Activated T-cell treated with anti-CD3 and anti-CD28 coated beads for 24 hours (primary cell): Measurements from ENCODE around the gene IL23R.
"Not testable (repeated sequence)": the region's sequence is repeated elsewhere in the genome, so short reads cannot be mapped to it uniquely, and the experiment has no call there.

Experiments
- DNase-seq: peaks from one replicate; pipeline ENCODE4 v3.0.0-alpha.2; 2020; ENCODE audit warnings: low read depth

Gene IL23R, protein sequence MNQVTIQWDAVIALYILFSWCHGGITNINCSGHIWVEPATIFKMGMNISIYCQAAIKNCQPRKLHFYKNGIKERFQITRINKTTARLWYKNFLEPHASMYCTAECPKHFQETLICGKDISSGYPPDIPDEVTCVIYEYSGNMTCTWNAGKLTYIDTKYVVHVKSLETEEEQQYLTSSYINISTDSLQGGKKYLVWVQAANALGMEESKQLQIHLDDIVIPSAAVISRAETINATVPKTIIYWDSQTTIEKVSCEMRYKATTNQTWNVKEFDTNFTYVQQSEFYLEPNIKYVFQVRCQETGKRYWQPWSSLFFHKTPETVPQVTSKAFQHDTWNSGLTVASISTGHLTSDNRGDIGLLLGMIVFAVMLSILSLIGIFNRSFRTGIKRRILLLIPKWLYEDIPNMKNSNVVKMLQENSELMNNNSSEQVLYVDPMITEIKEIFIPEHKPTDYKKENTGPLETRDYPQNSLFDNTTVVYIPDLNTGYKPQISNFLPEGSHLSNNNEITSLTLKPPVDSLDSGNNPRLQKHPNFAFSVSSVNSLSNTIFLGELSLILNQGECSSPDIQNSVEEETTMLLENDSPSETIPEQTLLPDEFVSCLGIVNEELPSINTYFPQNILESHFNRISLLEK

DNA sequence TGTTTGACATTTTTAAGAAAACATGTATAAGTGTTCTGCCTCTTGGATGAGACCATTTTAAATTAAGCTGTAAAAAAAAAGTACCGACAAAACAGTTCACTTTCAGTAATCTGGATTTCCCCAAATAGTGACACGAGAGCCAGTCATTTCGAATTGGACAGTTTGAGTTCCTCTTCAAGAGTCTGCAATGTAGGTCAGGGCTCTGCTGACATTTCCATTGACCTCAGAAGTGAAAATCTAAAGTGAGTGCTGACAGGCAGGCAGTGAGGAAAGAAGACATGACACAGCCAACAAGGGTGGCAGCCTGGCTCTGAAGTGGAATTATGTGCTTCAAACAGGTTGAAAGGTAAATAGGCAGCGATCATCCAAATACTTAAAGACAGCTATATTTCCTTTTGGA lies at the start of gene IL23R:
TSS of gene IL23R (plus strand) at position 259 of the 400 bp plus-strand sequence. CDS start 1,667 bp downstream, outside the sequence.
- peak; percentile 44 for DNase-seq

DNA sequence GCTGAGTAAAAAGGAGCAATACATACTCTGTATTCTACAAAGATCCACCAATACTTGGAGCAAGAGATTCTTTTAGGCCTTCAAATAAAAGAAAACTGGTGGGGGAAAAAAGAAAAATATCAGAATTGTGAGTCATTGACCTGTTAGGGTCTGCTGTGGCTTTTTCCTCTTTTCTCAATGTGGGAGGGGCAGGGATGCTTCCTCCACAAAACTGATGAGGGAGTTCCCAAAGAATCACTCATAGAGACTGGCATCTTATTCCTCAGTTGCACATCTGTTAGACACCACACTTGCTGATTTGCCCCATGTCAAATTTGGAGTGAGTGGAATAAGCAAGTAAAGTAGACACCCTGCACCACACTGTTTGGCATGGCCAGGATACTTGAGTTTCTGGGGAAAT lies 48.1 kb upstream of the IL23R start:
- DNase-seq, result no peak

DNA sequence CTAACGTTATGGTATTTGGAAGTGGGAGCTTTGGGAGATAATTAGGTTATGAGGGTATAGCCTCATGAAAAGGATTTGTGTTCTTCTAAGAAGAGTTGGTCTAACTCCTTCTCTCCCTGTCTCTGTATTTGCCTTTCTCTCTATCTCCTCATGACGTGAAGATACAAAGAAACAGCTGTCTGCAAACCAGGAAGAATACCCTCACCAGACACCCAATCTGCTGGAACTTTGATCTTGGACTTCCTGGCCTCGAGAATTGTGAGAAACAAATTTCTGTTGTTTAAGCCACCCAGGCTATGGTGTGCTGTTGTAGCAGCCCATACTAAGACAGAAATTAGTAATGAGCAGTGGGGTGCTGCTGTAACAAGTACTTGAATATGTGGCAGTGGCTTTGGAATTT lies 47.6 kb upstream of the IL23R start:
- DNase-seq, result no peak

DNA sequence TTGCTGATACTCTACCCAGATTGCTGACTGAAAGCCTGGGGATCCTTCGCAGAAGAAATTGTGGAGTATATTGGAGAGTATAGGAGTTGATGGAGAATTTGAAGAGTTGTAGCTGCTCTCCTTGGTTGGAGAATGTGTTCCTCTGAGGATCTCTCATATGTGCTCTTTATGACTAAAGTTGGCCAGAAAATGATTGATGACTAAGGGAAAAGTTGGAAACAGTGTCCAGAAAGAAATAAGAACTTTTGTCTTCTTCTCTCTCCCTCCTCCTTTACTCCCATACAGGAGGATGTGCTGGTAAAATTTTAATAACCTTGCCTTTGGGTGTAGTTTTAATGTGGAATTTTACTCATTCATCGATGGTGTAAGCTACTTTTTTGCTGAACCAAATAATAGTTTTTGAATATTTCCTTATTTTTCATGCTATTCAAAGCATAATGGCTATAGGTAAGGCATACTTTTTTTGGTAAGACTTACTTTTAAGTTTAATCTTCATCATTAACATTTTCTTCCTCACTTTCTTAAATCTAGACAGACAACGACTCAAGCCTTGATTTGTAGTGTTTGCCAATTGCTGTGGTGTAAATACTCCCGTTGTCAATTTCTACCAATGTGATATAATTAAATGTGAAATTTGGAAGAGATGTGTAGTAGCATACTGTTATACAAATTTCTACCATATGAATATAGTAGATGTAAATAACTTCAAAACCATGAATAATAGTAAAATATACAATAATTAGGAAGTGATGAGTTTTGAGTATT lies 45.2 kb upstream of the IL23R start:
- no peak for DNase-seq

DNA sequence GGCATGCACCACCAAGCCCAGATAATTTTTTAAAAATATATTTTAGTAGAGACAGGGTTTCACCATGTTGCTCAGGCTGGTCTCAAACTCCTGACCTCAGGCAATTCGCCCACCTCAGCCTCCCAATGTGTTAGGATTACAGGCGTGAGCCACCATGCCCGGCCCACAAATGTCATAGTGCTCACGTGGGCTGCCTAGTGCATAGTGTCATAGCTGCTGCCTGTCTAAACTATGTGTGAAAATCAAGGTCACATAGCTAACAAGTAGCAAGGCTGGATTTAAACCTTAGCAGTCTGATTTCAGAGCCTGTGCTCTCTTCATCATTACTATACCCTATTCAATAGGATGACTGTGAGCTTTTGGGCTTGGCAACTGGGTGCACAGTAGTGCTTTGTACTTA lies 41.8 kb upstream of the IL23R start:
- no peak for DNase-seq

DNA sequence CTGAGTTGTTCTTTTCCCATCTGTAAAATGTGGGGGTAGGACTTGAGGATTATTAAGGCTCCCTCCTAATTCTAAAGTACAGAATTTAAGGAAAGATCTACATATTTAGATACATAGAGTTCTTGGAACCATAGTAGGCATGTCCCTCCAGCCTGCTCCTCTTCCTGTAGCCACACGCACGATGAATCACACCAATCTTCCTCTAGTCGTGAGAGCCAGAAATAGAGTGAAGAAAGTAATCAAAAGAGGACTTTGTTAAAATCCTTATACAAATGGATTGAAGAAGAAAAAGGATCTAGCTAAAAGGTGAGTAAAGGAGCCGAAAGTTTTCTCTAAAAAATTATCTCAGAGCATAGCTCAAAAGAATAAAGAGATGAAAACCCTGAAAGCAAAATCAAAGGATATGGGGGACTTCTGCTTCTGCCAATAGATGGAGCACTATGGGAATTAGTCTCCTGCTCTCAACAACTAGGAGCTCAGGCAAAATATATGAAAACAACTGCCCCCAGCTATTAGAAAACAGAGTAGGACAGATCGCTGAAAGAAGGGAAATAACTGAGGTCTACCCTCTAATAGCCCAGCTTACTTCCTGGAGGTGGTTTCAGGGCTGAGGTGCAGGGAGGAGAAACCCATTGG lies 40.0 kb upstream of the IL23R start:
- DNase-seq, result no peak

DNA sequence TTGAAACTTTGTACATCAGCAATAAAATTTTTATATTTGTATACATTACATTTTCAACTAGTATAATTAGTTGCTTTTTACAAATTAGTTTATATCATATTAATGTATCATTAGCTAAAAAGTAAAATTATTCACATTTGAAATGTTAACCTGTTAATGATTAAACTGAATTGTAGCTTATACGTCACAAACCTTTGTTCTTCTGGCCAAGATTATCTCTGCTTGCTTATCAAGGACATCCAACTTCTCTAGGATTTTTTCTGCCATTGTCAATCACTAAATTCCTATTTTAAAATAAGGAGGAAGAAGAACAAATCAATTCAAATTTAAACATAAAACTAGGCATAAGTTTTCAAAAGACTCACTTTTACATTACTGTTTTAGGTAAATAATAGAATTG lies 39.3 kb upstream of the IL23R start:
- no peak for DNase-seq

DNA sequence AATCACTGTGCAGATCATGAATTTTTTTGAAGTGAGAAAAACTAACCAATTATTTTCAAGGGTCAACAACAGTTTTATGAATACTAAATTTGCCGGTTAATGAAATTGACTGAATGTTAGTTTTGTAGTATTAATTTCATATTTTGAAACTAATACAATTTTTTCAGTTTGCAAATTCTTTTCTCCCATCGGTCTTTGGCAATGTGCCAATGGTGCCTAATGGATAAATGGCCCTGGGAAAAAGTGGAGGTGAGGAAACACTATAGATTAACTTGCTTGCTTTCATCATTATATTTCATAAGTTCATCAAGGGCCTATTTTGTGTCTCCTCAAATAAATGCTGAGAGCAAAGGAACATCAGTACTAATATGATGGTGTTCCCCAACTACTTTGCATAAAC lies 35.6 kb upstream of the IL23R start:
- no peak for DNase-seq

DNA sequence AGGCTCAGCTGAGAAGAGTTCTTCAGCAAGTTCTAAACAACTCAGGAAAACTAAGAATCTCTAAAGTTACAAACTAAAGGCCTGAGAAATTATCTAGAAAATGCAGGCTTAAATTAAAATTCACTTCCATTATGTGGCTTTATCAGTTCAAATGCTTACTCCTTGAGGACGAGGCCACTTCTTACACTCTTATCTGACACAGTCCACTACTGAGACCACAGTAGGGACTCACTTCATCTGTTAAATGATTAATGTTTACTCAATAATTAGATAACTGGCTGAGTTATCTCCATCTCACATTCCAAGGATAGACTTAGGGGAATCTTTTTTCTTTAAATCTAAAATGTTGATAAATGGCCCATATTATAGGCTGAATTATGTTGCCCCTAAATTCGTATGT lies 33.1 kb upstream of the IL23R start:
- no peak for DNase-seq

DNA sequence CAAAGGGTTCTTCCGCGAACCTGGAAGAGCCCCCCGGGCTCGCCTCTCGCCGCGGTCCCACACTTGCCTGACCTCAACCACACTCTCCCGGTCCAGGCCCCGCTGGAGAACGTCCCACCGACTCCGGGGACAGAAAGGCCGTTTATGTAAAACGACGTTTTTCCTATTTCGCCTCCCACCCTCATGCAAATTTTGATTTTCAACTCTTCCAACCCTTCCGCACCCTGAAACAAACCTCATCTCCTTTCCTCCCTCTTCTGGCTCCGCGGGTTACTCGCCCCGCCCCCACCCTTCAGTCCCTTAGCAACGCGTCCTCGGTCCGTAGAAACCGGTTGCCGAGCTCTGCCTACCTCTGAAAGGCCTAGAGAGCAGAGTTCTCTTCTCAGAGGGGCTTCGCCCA lies 31.6 kb upstream of the IL23R start, which contains the start of gene C1orf141:
TSS of gene C1orf141 (minus strand) at position 276 of the 400 bp plus-strand sequence. CDS start 7,730 bp downstream, outside the sequence.
- no peak for DNase-seq

DNA sequence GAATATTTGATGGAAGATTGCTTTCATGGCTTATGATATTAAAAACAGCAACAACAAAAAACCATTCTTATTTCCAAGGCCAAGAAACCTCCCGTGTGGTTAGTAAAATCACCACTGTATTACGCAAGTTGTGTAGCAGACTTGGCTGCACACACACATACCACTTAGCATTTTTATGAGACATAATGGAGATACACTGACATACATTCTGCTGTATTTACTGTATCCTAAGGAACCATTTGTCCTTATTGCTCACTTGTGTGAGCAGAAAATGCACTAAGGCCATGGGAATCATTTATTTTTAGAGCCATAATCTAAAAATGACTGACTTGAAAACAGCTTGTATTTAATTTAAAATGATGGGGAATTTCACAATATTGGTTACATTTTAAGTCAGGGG lies 30.9 kb upstream of the IL23R start:
- DNase-seq, result no peak

DNA sequence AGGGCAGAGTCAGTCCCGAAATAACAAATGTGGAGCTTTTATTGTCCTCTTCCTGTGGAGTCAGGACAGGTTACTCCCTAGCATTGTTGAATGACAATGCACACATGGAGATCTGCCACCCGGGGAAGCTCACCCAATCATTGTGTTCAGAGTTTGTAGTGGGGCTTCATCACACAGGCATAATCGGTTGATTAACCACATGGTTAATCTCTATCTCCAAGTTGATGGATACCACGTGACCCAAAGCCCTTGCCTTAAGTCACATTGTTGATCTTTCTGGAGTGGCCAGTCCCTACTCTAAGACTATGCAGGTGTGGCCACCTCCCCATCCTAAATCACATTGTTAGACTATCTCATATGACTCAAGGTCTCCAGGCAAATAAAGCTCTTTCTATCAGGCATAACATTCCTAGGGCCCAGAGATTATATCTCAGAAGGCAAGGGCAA lies 28.9 kb upstream of the IL23R start:
- no peak for DNase-seq

DNA sequence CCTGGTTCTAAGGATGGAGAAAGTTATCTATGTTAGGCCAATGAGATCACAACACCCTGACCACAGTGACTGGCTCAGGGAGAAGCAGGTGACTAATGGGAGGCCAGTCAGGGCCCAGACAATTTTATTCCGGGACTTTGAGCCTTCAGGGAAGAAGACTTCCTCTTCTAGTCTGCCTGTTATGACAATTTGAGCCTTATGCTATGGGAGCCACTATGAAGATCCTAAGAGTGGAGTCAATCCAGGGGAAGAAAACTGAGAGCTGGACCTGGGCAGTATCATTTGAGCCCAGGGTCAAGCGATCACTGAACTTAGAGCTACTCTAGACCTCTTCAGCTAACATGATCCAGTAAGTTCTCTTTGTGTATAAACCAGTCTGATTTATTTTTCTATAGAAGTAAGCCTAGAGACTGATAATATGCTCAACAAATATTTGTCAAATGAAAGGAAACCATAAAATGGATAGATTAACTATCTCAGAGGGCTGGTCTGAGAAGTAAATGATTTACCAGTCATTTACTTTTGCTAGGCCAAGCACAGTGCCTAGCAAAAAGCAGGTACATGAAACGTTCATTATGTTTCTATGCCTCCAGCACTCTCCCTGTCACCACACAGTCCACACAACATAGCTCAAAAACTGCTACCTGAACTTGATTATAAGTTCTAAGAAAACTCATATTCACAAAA lies 27.3 kb upstream of the IL23R start:
- DNase-seq, result no peak

DNA sequence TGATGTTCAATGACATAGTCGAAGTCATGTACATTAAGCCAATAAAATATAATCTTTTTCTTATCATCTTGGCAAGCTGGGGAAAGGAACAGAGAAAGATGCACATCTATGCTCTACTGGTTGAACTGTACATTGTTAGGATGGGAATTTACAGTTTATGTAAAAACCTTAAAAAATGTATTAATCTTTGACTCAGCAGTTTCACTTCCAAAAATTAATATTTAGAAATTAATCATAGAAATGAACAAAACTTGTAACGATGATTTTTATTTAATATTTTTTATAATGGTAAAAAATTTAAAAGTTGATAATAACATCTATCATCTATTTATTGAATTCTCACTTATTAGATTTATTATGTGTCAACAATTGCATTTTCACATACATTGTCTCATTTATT lies 25.8 kb upstream of the IL23R start:
- DNase-seq, result no peak

DNA sequence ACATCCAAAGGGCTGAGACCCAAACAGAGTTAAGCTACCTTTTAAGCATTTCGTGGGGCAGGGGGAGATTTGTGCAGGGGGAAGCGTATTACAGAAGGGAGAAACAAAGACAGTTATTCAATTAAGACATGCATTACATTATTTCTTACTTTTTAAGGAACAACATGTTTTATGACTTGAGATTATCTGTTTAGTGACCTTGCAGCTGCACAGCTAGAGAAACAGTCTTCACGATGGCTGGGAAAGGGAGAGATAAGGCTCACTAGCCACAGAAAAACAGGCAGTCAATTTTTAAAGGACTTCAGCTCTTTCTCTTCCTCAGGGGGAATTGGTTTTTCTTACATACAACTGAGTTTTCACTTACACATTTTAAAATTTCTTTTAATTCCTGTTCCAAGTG lies 24.4 kb upstream of the IL23R start:
- not testable (repeated sequence) for DNase-seq

DNA sequence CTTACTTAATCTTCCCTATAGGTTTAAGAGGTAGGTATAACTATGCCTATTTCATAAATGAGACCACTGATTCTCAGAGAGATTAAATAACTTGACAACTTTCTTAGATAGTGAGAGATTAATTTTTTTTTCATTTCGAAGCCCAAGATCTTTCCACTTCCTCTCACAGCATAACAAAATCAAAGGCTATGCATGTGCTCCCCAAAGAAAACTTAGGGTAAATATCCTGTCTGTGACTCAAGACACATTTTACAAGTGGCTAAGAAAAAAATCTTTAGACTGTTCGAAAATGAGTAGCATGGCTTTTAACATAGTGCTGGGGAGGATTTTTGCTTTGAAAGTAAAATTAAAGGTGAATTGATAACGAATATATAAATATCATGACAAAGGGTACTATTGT lies 23.3 kb upstream of the IL23R start:
- no peak for DNase-seq

DNA sequence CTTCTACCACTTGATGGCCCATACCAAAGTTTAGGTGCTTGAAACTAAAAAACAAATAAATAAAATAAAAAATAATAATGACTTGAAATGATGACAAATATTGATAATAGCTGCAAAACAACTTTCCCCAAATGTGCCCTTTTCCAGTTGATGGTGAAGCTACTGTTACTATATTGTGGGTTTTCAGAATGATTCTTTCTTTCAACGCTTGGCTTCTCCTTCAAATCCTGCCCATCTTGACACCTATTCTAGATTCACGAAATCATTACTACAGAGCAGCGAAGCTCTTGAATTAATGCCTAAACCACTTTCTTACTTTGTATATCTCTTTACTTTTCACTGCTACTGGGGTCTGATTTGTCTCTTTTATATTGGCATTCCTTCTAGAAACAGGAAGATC lies 22.3 kb upstream of the IL23R start:
- no peak for DNase-seq

DNA sequence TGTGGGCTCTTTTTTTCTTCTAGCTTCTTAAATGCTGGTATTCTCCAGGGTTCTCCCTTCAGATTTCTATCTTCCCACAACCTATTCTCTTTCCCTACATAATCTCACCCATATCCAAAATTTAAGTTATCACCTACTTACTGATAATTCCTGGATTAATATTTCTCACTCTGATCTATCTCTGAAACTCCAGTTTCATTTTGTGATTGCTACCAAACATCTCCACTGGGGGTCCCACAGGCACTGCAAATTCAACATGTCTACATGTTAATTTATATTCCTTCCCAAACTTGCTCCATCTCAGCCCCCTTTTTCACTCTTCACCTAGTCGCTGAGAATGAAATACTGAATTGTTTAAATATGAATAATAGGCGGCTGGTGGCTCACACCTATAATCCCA lies 21.6 kb upstream of the IL23R start:
- DNase-seq, result no peak

DNA sequence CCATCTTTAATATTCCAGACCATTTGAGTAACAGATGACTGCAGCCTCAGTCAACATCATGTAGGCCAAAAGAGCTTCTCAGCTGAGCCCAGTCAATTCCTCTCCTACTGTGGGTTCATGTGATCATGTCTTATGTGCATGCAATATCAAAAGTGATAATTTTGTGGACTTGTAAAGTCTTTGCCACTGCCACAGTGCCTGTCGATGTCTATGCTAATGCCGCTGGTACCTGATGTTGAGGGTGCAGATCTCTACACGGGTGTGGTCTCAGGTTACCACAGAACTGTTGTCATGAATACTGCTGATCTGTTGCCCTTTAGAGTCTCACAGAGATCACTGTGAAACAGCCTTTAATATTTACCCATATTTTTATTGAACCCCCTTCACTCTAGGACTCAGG lies 20.2 kb upstream of the IL23R start:
- no peak for DNase-seq

DNA sequence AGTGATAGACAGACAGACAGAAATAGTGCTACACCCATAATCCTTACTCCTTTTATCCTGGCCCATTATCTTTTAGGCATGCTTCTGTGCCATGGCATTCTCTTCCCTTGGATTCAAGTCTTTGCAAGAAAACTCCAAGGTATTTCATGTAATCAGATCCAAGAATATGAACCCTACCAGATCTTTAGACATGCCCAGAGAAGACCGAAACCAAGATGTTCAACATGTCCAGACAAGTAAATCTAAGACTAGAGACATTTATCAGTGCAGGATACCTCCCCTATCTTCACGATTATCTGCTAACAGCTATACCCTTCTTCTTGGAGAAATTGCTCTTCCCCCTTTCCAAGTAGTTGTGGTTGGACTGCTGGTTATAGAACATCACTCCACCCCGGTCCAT lies 19.7 kb upstream of the IL23R start:
- DNase-seq, result no peak

DNA sequence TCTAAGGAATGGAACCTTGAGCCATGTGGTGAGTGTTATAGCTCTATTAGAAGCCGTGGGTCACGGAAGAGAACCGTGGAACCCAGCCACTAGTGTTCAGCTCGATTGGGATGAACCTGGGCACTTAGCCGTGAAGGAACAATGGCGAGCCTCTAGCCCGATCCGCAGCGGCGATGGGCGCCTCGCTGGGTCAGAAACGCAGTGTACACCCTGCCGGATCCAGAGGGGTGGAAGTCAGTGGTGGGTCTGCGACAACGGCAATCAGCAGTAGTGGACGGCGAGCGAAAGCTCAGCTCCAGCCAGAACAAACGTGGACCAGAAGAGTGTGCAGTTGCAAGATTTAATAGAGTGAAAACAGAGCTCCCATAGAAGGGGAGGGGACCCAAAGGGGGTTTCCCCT lies 18.3 kb upstream of the IL23R start:
- DNase-seq, result not testable (repeated sequence)
